GM23338 (cell line): ENCODE data around the gene HADHB. TPM values are rescaled to one million over a fixed set of nuclear protein-coding genes. Genes with fewer than 3 reads are reported as not detected.

Experiments
- ATAC-seq: fragments of 200-7000 bp; cut with Tn5 transposase; 3 replicates; pipeline ENCODE4 v1.9.1; 2020
- DNase-seq: peaks from one replicate; pipeline ENCODE4 v3.0.0-alpha.2; 2015; ENCODE audit warnings: low spot score
- H2AFZ ChIP-seq: fragments of 200-600 bp; sonication (generic); 2 replicates; pipeline ENCODE4 v1.8.0; 2016; ENCODE audit warnings: antibody characterized with exemption, mild to moderate bottlenecking, moderate library complexity
- H3F3A ChIP-seq: fragments of 200-600 bp; sonication (generic); replicated peaks from 2 replicates; pipeline ENCODE4 v1.8.0; 2017; ENCODE audit warnings: antibody characterized with exemption, mixed run types, low read depth
- H3K27ac ChIP-seq: fragments of 200-600 bp; sonication (generic); 2 replicates; pipeline ENCODE4 v1.6.1; 2016; ENCODE audit warnings: low read depth
- H3K27me3 ChIP-seq: fragments of 200-600 bp; sonication (generic); 2 replicates; pipeline ENCODE4 v1.8.0; 2016; ENCODE audit warnings: mild to moderate bottlenecking, mixed run types, moderate library complexity; ENCODE audit not compliant: insufficient read depth
- H3K36me3 ChIP-seq: fragments of 200-600 bp; sonication (generic); 2 replicates; pipeline ENCODE4 v1.8.0; 2016; ENCODE audit warnings: mild to moderate bottlenecking; ENCODE audit not compliant: insufficient read depth
- H3K4me1 ChIP-seq: fragments of 200-600 bp; sonication (generic); 2 replicates; pipeline ENCODE4 v1.8.0; 2016; ENCODE audit warnings: mild to moderate bottlenecking, moderate library complexity; ENCODE audit not compliant: insufficient read depth
- H3K4me2 ChIP-seq: fragments of 200-600 bp; sonication (generic); 2 replicates; pipeline ENCODE4 v1.7.1; 2017; ENCODE audit warnings: mixed run types
- H3K4me3 ChIP-seq: fragments of 200-600 bp; sonication (generic); 2 replicates; pipeline ENCODE4 v1.6.1; 2016; ENCODE audit warnings: mixed run types
- H3K79me2 ChIP-seq: fragments of 200-600 bp; sonication (generic); replicated peaks from 2 replicates; pipeline ENCODE4 v1.8.0; 2017; ENCODE audit warnings: mild to moderate bottlenecking; ENCODE audit not compliant: insufficient read depth
- H3K9me2 ChIP-seq: fragments of 200-600 bp; sonication (generic); 2 replicates; pipeline ENCODE4 v1.8.0; 2017; ENCODE audit not compliant: insufficient read depth
- H4K20me1 ChIP-seq: fragments of 200-600 bp; sonication (generic); replicated peaks from 2 replicates; pipeline ENCODE4 v1.8.0; 2017; ENCODE audit warnings: mild to moderate bottlenecking; ENCODE audit not compliant: insufficient read depth
- H3K27ac Mint-ChIP-seq: 2 replicates; pipeline ENCODE4 v1.8.0; 2020; ENCODE audit warnings: inconsistent platforms, mild to moderate bottlenecking, moderate library complexity, mixed read lengths
- H3K27me3 Mint-ChIP-seq: 3 replicates; pipeline ENCODE4 v1.8.0; 2022; ENCODE audit warnings: low read depth, mild to moderate bottlenecking, moderate library complexity, mixed read lengths, inconsistent platforms; ENCODE audit not compliant: insufficient read depth, poor library complexity
- H3K36me3 Mint-ChIP-seq: 3 replicates; pipeline ENCODE4 v1.8.0; 2021; ENCODE audit warnings: low read depth, mild to moderate bottlenecking, inconsistent platforms, moderate library complexity, mixed read lengths
- H3K4me1 Mint-ChIP-seq: 3 replicates; pipeline ENCODE4 v1.8.0; 2020; ENCODE audit warnings: mild to moderate bottlenecking, inconsistent platforms, mixed read lengths
- H3K4me3 Mint-ChIP-seq: 3 replicates; pipeline ENCODE4 v1.8.0; 2021; ENCODE audit warnings: moderate library complexity, mild to moderate bottlenecking, inconsistent platforms, mixed read lengths
- H3K9me3 Mint-ChIP-seq: 3 replicates; pipeline ENCODE4 v1.8.0; 2020; ENCODE audit warnings: moderate library complexity, mild to moderate bottlenecking, inconsistent platforms, mixed read lengths
- CREB1 ChIP-seq: fragments of 250-450 bp; sonication (Bioruptor Pico); IDR thresholded peaks from 2 replicates; pipeline ENCODE4 v1.5.0; 2020; ENCODE audit warnings: low read depth, mild to moderate bottlenecking, moderate library complexity
- CTCF ChIP-seq, 2 experiments: fragments of 200-600 bp in 1 of 2; sonication (generic) in 1 of 2; conservative IDR thresholded peaks; 2 replicates each; pipeline versions ENCODE4 v1.5.1 to v1.6.1; 2016 to 2017; ENCODE audit warnings: antibody characterized with exemption in 2 of 2, low read depth in 2 of 2, mild to moderate bottlenecking in 2 of 2, moderate library complexity in 1 of 2
- ETS1 ChIP-seq: IDR thresholded peaks from 2 replicates; pipeline ENCODE4 v1.6.1; 2016; ENCODE audit warnings: antibody characterized with exemption
- JUNB ChIP-seq: IDR thresholded peaks from one replicate; pipeline ENCODE4 v1.6.1; 2016; ENCODE audit warnings: antibody characterized with exemption; ENCODE audit not compliant: unreplicated experiment
- NANOG ChIP-seq: IDR thresholded peaks from 2 replicates; pipeline ENCODE4 v1.6.1; 2016; ENCODE audit warnings: antibody characterized with exemption, borderline replicate concordance
- POLR2AphosphoS5 ChIP-seq: IDR thresholded peaks from 2 replicates; pipeline ENCODE4 v1.6.1; 2016; ENCODE audit warnings: antibody characterized with exemption, low read depth
- REST ChIP-seq: IDR thresholded peaks from one replicate; pipeline ENCODE4 v1.6.1; 2018; ENCODE audit warnings: antibody characterized with exemption; ENCODE audit not compliant: unreplicated experiment
- STAT1 ChIP-seq: IDR thresholded peaks from one replicate; pipeline ENCODE4 v1.6.1; 2016; ENCODE audit warnings: antibody characterized with exemption; ENCODE audit not compliant: unreplicated experiment
- ZNF114 ChIP-seq: fragments of 250-450 bp; sonication (Bioruptor Pico); IDR thresholded peaks from 2 replicates; pipeline ENCODE4 v1.5.0; 2020; ENCODE audit warnings: mild to moderate bottlenecking, moderate library complexity
- polyA plus RNA-seq: library from polyadenylated mRNA; unstranded; fragments of >200 nt; fragmentation: Nextera tagmentation; extraction: Ambion mirVana; gene quantifications from 2 replicates; pipeline ENCODE4 v1.2.1, GENCODE V29; 2016
- total RNA-seq: library from RNA; depleted of rRNA; stranded (reverse); fragments of >200 nt; shearing (Covaris generic); gene quantifications from 2 replicates; pipeline ENCODE4 v1.2.3, GENCODE V29; 2014

Gene HADHB
- total and polyA plus RNA-seq, 2 experiments from 2014 or later, result 41.1 to 43.4 TPM

- TF ChIP-seq CTCF (conservative IDR thresholded peaks at IDR 0.05; ENCODE audit: low read depth in 2 of 2) (no peak), CREB1 (CRISPR knock-in tag) (no peak), ETS1 (no peak), NANOG (no peak), REST (no peak), ZNF114 (CRISPR knock-in tag) (no peak), STAT1 (no peak), JUNB (no peak)
Observed at GRCh38 chr2:26215833-26216232, 28.9 kb upstream of the HADHB start (continued).

- no peak overlapping the region for H3K4me3 Mint-ChIP-seq
- TF ChIP-seq NANOG (no peak), POLR2AphosphoS5 (no peak)
- no peak overlapping the region for H3K27ac ChIP-seq
- H3K27ac Mint-ChIP-seq, result 0 out of 2 replicates have a peak overlapping the region, but pooled peaks have one; percentile 1
- ATAC-seq (no peak), DNase-seq (no peak)
- peaks cover 32% of the 10 kb centered on the region for H3K36me3 ChIP-seq
- H3F3A ChIP-seq, result no peaks in the 10 kb centered on the region
- H3K36me3 Mint-ChIP-seq, result peaks cover 44% of the 10 kb centered on the region
- H3K4me1 ChIP-seq, result no peaks in the 10 kb centered on the region
- H3K4me2 ChIP-seq, result no peak overlapping the region
- H3K27me3 Mint-ChIP-seq, result peaks cover 2% of the 10 kb centered on the region
- H3K4me1 Mint-ChIP-seq, result no peaks in the 10 kb centered on the region
- no peaks in the 10 kb centered on the region for H3K27me3 ChIP-seq
- H3K9me3 Mint-ChIP-seq, result no peaks in the 10 kb centered on the region
- H3K9me2 ChIP-seq, result no peaks in the 10 kb centered on the region
- H2AFZ ChIP-seq, result no peak overlapping the region
- H4K20me1 ChIP-seq, result peaks cover 12% of the 10 kb centered on the region; the same call in 1 of the 2 replicates
- H3K79me2 ChIP-seq, result no peaks in the 10 kb centered on the region
- H3K4me3 ChIP-seq, result no peak overlapping the region
Observed at GRCh38 chr2:26216587-26216986, 28.2 kb upstream of the HADHB start.
